Stimulated activated naive CD8-positive, alpha-beta T cell treated with anti-CD3 and anti-CD28 coated beads, Interleukin-15, Interleukin-2, amounts not matched to agents 100 ng/mL and 50 ng/mL, for 24 hours (primary cell): ENCODE results near the gene MN1.

Experiments
- H3K27ac Mint-ChIP-seq: one replicate; pipeline ENCODE4 v1.8.0; 2021; ENCODE audit warnings: mild to moderate bottlenecking, mixed read lengths
- H3K27me3 Mint-ChIP-seq: one replicate; pipeline ENCODE4 v1.8.0; 2021; ENCODE audit warnings: mixed read lengths
- H3K36me3 Mint-ChIP-seq: one replicate; pipeline ENCODE4 v1.8.0; 2021; ENCODE audit warnings: low read depth, mixed read lengths
- H3K4me1 Mint-ChIP-seq: one replicate; pipeline ENCODE4 v1.8.0; 2021; ENCODE audit warnings: low read depth, mixed read lengths
- H3K4me3 Mint-ChIP-seq: one replicate; pipeline ENCODE4 v1.8.0; 2021; ENCODE audit warnings: mild to moderate bottlenecking, mixed read lengths
- H3K9me3 Mint-ChIP-seq: one replicate; pipeline ENCODE4 v1.8.0; 2021; ENCODE audit warnings: mixed read lengths

The MN1 gene

DNA sequence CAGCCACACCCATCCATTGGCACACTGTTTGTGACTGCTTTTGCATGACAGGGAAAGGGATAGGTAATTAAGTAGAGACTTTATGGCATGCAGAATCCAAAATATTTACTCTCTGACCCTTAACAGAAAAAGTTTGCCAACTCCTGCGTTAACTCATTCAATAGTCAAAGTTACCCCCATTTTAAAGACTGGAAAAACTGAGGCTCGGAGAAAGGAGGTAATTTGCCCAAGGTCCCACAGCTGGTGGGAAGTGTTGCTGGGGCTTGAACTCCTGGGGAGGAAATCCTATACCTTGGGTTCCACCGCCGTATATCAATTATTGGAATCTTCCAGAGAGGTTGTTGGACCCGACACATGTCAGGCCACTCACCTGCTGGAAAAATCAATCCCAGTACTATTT, 29.9 kb downstream of the MN1 start:
- H3K36me3 Mint-ChIP-seq, result no peaks in the 10 kb centered on the region
- H3K4me1 Mint-ChIP-seq, result no peaks in the 10 kb centered on the region
- H3K27ac Mint-ChIP-seq, result no peak overlapping the region
- H3K27me3 Mint-ChIP-seq, result peaks cover 4% of the 10 kb centered on the region
- no peaks in the 10 kb centered on the region for H3K9me3 Mint-ChIP-seq
- H3K4me3 Mint-ChIP-seq, result no peak overlapping the region

DNA sequence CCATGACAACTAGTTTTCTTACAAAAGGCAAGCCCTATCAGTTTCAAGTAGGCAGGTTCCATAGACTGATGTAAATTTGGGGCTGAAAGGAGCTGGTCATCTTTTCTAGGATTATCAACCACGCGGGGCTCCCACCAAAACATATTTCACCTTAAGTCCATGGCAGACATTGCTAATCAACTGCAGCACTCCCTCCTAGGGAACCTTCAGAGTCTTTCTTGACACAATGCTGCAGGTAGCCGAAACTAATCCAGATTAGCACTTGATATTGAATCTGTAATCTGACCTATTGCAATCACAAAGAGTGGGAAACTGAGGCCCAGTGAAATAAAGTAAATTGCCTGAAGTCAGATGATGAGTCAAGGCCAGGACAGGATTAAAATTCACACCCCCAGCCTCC, 32.5 kb downstream of the MN1 start:
- no peaks in the 10 kb centered on the region for H3K4me1 Mint-ChIP-seq
- no peaks in the 10 kb centered on the region for H3K36me3 Mint-ChIP-seq
- H3K27me3 Mint-ChIP-seq, result no peaks in the 10 kb centered on the region
- no peak overlapping the region for H3K4me3 Mint-ChIP-seq
- H3K27ac Mint-ChIP-seq, result no peak overlapping the region
- H3K9me3 Mint-ChIP-seq, result no peaks in the 10 kb centered on the region

DNA sequence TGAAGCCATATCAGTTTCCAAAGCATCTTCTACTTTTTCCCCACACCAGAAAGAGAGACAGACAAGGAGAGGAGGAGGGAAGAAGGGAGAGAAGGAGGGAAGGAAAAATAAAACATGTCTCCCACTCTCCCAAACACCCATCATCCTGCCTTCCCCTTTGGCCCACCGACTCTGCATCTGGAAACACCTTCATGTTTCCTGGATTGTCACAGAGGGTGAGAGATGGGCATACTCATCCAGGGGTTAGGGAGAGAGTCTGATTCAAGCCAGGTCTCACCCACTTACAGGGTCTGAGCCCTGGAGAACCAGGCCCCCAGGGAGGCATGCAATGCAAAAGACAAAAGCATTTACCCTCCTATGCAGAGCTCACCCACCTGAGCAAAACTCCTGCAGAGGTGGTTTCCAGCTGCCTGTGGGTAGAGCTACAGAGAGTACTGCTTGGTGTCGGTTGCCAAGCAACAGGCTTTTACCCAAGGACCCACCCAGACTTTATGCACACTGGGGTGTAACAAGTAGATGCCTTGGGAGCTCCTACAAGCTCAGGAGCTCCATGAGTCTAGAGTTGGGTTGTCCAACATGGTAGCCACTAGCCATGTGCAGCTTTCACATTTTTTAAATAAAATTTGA, 33.4 kb downstream of the MN1 start:
- Mint-ChIP-seq H3K4me3 (no peak overlapping the region), H3K27me3 (no peaks in the 10 kb centered on the region), H3K36me3 (no peaks in the 10 kb centered on the region), H3K27ac (no peak overlapping the region), H3K9me3 (no peaks in the 10 kb centered on the region), H3K4me1 (no peaks in the 10 kb centered on the region)

DNA sequence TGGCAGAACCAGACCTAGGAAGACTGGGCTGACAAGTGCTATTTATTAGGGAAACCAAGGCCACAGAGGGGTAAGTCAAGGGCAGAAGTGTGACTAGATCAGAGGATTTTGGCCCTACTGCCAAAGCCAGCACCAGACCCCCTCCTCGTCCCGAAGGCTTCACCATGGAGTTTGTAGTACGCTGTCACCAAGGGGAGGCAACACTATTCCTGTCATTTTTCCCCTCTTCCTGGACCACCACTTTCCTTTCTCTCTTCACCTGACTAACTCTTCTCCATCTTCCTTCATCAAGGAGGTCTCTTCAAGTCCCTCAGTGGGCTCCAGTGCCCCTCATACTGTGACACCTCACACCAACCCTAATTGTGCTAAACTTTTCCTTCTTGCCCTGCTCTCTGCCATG, 34.9 kb downstream of the MN1 start:
- Mint-ChIP-seq H3K36me3 (no peaks in the 10 kb centered on the region), H3K27ac (no peak overlapping the region), H3K9me3 (no peaks in the 10 kb centered on the region), H3K27me3 (no peaks in the 10 kb centered on the region), H3K4me3 (no peak overlapping the region), H3K4me1 (no peaks in the 10 kb centered on the region)

DNA sequence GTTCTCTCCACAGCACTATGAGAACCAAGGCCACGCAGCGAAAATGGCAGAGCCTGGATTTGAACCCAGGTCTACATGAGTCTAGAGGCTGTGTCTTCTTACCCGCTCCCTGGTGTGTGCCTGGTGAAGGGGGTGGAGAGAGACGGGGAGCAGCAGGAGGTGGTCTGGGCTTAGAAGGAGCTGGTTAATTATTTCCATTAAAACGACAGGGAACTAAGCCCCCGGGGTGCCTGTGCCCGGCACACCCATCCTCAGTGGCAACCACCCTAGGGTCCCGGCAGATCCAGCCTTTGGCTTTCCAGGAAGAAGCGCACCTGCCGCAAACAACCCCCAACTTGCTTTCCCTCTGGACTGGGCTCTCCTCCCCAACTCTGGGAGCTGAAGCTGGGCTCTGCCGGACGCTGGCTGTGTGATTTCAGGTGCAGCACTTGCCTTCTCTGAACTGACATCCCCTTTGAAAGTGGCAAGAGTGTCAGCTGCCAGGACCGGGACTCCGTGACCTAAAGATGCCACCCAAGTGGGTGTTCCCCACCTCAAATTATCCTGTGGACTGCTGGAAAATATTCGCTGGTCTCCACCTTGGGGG, 35.8 kb downstream of the MN1 start:
- no peak overlapping the region for H3K4me3 Mint-ChIP-seq
- H3K27me3 Mint-ChIP-seq, result no peaks in the 10 kb centered on the region
- H3K36me3 Mint-ChIP-seq, result no peaks in the 10 kb centered on the region
- H3K27ac Mint-ChIP-seq, result no peak overlapping the region
- H3K4me1 Mint-ChIP-seq, result no peaks in the 10 kb centered on the region
- no peaks in the 10 kb centered on the region for H3K9me3 Mint-ChIP-seq

DNA sequence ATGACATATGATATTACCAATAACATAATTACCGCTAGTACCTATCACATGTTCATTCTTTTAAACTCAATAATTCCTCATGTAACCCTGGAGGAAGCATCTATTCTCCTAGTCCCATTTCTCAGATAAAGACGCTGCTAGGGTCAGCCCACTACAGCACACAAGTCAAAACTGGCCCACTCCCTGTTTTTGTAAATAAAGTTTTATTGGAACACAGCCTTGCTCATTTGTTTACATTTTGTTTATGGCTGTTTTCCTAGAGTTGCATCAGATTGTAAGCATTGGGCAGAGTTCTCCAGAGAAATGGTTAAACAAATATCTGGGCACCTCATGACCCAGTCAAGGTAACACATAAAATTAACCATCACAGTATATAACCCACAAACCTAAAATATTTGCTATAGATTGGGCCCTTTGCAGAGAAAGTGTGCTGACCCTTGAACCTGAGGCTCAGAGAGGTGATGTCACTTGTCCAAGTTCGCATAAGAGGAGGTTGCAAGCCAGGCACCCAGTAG, 36.8 kb downstream of the MN1 start:
- H3K4me1 Mint-ChIP-seq, result no peaks in the 10 kb centered on the region
- no peaks in the 10 kb centered on the region for H3K27me3 Mint-ChIP-seq
- H3K27ac Mint-ChIP-seq, result no peak overlapping the region
- no peak overlapping the region for H3K4me3 Mint-ChIP-seq
- no peaks in the 10 kb centered on the region for H3K36me3 Mint-ChIP-seq
- H3K9me3 Mint-ChIP-seq, result no peaks in the 10 kb centered on the region

DNA sequence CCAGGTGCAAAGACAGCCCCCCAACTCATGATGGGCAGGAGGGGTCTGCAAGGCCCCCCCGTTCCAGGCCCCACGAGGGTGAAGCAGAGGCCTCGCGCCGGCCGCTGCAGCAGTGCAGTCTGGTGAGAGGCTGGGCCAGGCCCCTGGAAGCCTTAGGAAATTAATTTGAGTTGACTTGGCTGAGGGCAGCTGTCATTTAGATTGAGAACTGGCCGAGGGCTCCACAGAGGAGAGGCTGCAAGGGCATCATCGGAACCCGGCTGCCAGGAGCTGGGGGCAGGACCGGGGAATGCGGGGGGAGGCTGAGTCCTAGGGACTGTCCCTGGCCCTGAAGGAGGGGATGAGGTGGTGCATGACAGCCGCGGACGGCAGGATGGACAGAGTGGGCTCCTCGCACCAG, 39.9 kb downstream of the MN1 start:
- Mint-ChIP-seq H3K4me1 (no peaks in the 10 kb centered on the region), H3K9me3 (no peaks in the 10 kb centered on the region), H3K4me3 (no peak overlapping the region), H3K27me3 (no peaks in the 10 kb centered on the region), H3K27ac (no peak overlapping the region), H3K36me3 (no peaks in the 10 kb centered on the region)

DNA sequence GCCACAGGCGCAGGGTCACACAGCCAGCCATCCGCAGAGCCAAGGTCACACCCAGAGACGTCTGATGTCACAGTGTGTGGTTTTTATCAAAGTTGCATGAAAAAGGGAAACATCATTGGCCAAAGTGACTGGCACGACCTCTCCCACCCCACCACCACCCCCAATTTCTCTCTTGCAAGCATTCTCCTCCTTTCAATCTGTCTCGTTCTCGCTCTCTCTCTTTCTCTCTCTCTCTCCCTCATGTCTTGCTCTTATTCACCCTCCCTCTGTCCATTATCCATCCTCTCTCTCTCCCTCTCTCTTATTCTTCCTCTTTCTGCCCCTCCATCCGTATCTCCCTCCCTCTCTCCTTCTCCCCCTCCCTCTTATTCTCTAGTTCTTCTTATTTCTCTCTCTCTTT, 40.6 kb downstream of the MN1 start:
- H3K36me3 Mint-ChIP-seq, result no peaks in the 10 kb centered on the region
- no peak overlapping the region for H3K4me3 Mint-ChIP-seq
- no peaks in the 10 kb centered on the region for H3K4me1 Mint-ChIP-seq
- H3K27me3 Mint-ChIP-seq, result no peaks in the 10 kb centered on the region
- no peak overlapping the region for H3K27ac Mint-ChIP-seq
- H3K9me3 Mint-ChIP-seq, result no peaks in the 10 kb centered on the region

DNA sequence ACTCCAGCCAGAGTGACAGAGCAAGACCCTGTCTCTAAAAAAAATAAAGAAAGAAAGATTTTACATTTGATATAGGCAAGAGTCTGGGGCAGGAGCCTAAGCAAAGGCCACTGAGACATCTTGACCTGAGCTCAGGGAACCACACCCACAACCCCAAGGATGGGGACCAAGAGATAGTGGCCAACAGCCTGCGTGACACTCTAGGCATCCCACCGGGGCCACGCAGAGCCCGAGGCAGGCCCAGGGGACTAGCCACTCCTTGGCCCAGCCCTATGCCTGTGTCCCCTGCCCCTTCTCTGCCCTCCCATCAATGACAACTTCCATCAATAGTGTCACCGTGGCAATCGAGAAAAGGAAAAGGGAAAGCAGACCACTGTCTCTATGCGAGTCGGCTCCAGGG, 41.1 kb downstream of the MN1 start:
- no peaks in the 10 kb centered on the region for H3K36me3 Mint-ChIP-seq
- no peaks in the 10 kb centered on the region for H3K27me3 Mint-ChIP-seq
- no peak overlapping the region for H3K27ac Mint-ChIP-seq
- no peaks in the 10 kb centered on the region for H3K4me1 Mint-ChIP-seq
- no peaks in the 10 kb centered on the region for H3K9me3 Mint-ChIP-seq
- no peak overlapping the region for H3K4me3 Mint-ChIP-seq

DNA sequence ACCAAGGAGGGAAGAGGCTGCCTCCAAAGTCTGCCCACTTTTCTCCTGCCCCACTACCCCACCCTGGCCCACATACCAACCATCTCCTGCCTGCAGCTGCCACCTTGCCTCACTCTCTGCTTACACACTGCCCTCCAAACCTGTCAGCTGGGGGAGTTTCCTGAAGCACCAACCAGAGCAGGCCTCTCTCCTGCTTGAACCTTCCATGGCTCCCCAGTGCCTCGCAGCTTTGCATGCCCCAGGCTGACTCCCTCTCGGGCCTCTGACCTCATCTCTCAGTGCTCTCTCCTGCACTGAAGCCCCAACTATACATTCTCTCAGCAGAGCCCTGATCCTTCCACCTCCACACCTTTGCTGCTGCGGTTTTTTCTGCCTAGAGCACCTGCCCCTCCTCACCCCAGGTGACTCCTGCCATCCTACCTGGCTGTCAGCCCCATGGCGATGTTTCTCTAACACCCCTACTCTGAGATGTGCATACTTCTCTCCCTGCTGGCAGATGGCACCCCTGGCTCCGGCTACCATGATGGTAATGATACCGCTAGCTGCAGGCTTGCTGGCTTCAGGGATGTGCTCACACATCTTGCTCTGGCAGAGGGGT, 43.5 kb downstream of the MN1 start:
- Mint-ChIP-seq H3K4me3 (no peak overlapping the region), H3K4me1 (no peaks in the 10 kb centered on the region), H3K27me3 (no peaks in the 10 kb centered on the region), H3K27ac (no peak overlapping the region), H3K36me3 (no peaks in the 10 kb centered on the region), H3K9me3 (no peaks in the 10 kb centered on the region)

DNA sequence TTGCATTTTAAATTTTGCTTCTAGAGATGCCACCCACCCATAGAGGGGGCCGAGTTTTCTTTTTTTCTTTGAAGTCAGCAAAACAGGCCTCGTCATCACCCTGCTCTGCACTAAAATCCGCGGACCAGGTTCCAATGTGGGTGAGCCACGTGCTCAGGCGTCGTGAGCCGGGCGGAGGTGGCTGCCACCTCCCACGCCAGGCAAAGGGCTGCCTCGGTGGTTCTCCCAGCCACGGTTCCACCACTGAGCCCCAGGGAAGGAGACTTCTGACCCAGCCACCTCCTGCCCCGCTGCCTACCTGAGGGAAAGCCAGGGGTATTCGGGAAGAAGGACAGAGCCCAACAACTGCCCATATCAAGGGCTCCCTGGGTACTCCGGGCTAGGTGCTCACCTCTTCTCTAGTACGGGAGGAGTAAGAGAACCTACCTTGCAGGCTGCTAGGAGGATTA, 45.3 kb downstream of the MN1 start:
- Mint-ChIP-seq H3K4me3 (no peak overlapping the region), H3K4me1 (no peaks in the 10 kb centered on the region), H3K27ac (no peak overlapping the region)

DNA sequence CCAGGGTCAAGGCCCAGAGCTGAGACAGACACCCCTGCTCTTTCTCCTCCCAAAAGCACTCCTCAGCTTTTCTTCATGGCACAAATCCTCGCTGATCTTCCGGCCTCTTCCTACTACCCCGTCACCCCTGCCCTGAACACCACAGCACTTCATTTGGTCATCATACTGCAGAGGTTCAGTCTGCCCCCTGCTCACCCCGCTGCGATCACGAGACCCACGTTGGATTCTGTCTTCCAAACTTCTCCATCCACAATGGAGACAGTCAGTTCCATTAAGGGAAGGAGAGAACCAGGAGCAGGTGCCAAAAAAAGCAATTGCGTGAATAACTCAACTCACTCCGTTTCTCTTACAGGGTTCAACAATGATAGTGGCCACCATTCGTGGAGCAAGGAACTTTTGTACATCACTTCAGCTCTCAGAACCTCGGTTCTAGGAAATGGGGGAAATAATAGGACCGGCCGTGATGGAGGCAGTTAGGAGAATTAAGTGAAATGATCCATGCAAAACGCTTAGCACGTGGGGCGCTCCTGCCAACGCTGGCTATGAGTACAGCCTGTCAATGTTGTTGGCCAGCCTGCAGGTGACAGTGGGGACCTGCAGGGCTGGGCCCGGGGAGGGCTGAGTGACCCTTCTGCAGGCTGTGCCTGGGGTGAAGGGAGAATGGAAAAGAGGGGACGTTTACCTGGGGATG, 45.9 kb downstream of the MN1 start:
- Mint-ChIP-seq H3K4me3 (no peak overlapping the region), H3K9me3 (no peaks in the 10 kb centered on the region), H3K27me3 (no peaks in the 10 kb centered on the region), H3K4me1 (no peaks in the 10 kb centered on the region), H3K36me3 (no peaks in the 10 kb centered on the region), H3K27ac (no peak overlapping the region)

More for the DNA sequence above, 45.3 kb downstream of the MN1 start:
- Mint-ChIP-seq H3K9me3 (no peaks in the 10 kb centered on the region), H3K27me3 (no peaks in the 10 kb centered on the region), H3K36me3 (no peaks in the 10 kb centered on the region)

DNA sequence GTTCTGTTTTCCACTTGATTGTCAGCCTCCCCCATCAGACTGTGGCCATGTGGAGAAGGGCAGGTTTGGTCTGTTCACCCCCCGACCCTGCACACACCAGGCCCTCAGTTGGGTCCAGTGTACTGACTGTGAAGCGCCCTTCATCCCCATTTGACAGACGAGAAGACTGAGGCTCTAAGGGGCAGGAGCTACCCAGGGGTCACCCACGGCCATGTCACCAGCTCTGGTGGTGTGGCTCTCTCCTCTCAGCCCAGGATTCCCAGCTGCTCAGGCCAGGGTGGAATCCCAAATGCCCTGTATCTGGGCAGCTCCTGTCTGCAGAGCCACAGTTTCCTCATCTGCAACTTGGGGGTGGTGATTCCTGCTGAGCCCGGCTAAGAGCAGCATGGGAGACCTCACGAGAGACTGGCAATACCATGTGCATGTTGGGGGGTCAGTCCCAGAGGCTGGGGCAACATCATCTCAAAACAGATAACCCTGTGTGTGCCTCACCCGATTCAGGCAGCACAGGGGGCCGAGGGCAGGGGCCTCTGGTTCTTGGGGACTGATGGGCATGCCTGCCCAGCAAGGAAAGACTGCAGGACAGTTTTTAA, 46.6 kb downstream of the MN1 start:
- Mint-ChIP-seq H3K4me1 (no peaks in the 10 kb centered on the region), H3K27me3 (peaks cover 4% of the 10 kb centered on the region), H3K27ac (no peak overlapping the region), H3K9me3 (no peaks in the 10 kb centered on the region), H3K4me3 (no peak overlapping the region), H3K36me3 (no peaks in the 10 kb centered on the region)

DNA sequence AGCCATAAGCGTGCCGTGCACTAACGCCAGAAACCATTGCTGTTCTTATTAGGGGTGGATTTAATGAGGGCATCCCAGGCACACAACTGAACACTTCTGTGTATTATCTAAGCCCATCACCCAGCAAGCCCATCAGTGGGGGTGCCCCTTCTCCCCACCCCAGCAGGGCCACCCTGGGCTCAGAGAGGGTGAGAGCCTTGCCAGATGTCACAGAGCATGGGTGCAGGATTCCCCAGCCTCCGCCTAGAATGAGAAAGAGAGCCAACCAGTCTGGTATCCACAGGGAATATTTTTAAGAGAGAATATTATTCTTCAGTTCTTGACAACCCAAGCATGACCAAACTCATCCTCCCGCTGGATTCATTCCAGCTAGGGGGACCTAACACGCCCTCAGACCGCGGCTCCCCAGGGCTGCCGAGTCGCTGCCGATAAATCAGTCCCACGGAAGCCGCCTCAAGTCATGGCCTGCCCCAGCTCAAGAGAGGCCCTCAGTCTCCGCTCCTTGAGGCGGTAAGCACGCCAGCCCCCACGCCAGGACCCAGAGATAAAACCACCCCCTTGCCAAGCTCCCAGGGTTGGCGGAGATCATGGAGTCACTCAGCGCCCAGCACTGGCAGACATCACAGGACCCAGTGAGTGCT, 47.2 kb downstream of the MN1 start:
- Mint-ChIP-seq H3K9me3 (no peaks in the 10 kb centered on the region), H3K27me3 (peaks cover 8% of the 10 kb centered on the region), H3K27ac (no peak overlapping the region), H3K4me1 (peaks cover 1% of the 10 kb centered on the region), H3K4me3 (no peak overlapping the region), H3K36me3 (no peaks in the 10 kb centered on the region)

DNA sequence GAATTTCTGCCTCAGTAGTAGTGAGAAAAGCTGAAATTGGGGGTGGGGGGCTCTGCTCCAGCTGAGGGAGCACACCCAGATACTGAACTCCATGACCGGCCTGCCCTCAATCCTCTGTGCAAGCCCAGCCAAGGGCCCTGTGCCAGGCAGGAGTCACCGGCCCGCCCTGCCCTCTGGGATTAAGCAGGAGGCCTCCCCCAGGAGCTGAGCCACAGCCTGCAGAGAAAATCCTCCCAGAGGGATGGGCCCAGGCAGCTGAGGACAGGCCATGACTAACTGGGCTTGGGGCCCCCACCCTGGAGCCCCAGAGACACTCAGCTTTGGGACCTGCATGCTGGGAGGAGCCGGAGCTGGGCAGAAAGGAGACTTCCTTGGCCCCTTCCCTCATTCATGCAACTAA, 48.8 kb downstream of the MN1 start:
- Mint-ChIP-seq H3K4me1 (peaks cover 13% of the 10 kb centered on the region), H3K9me3 (no peaks in the 10 kb centered on the region), H3K36me3 (no peaks in the 10 kb centered on the region), H3K4me3 (no peak overlapping the region), H3K27ac (no peak overlapping the region), H3K27me3 (peaks cover 14% of the 10 kb centered on the region)
